HTR-8/SVneo (cell line): ENCODE results near the gene ADAMTS17.

Experiments used
- DNase-seq: peaks from one replicate; pipeline ENCODE4 v3.0.0; 2011; ENCODE audit warnings: low spot score, mixed read lengths; ENCODE audit not compliant: insufficient read length
- FAIRE-seq: peaks from 2 replicates; lab custom pipeline; 2011; peaks lifted over from hg19 to GRCh38; lab: Jason Lieb, UNC

Gene ADAMTS17

GRCh38 chr15:100278596-100279380 lies 63.0 kb downstream of the ADAMTS17 start:
- FAIRE-seq (no peak), DNase-seq (no peak)

DNA sequence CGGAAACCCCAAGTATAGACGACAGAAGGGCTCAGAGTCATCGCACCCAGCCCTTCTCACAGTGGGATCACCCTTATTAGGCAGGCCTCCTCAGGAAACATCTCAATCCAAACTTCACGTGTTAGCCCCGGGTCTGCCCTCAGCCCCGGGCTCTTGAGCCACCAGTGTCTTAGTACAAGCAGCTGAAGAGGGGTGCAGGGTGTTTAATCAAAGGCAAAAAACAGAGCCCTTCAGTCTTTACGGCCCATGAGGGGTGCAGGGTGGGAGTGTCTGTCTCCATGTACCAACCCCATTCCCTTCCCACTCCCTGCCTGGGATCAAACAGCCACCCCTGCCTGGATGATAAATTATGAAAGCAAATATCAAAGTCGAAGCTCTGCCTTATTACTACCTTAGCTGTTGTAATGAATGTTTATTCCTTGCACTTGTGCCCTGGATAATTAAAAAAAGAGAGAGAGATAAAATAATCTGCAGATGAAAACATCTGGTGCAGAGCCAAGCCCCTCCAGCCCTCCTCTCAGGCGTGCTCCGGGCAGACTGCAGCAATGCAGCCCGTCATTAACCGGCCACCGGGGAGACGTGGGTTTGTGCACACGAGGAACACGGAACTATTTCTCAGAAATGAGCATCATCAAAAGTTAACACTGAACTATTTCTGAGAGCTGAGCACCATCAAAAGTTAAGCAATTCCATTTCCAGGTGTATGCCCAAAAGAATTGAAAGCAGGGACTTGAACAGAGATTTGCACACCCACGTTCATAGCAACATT lies 64.5 kb downstream of the ADAMTS17 start:
- FAIRE-seq (no peak), DNase-seq (no peak)

DNA sequence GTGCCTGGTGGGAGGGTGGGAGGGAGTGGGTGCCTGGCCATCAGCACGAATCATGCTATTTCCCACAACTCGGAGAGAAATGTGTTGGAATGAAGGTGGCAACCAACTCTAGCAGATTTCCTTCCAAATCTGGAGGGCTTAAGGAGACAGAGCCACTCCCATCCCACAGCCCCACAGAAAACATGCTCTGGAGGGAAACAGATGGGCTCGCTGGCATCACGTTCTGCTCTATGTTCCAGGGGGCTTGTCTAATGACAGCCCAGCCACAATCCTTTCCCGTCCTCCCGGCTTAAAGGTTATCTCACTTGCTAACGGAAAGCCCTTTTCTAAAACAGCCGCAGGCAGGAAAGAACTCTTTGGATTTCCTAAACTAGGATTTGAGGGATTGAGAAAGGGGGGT lies 65.3 kb downstream of the ADAMTS17 start:
- FAIRE-seq (no peak), DNase-seq (no peak)

- DNase-seq (no peak), FAIRE-seq (no peak)
Observed at GRCh38 chr15:100275641-100276040, 66.1 kb downstream of the ADAMTS17 start.

DNA sequence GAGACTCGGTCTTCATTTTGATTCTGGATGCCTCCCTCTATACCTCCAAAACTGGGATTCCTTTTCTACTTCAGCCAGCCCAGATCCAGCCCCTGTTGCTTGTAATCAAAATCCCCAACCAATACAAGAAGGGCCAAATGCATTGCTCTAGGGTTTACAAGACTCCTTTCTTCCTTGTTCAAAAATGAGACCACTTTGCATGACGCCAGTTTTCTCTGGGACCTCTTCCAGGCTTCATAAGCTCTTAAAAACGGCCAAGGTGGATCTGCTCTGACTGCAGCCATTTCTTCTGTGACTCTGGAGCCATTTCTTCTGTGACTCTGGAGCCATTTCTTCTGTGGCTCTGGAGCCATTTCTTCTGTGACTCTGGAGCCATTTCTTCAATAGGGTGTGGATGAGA lies 71.9 kb downstream of the ADAMTS17 start:
- no peak for FAIRE-seq
- no peak for DNase-seq

GRCh38 chr15:100266166-100266565 lies 75.6 kb downstream of the ADAMTS17 start:
- DNase-seq (no peak), FAIRE-seq (no peak)

- no peak for FAIRE-seq
- DNase-seq, result no peak
Observed at GRCh38 chr15:100265641-100266035, 76.1 kb downstream of the ADAMTS17 start.

DNA sequence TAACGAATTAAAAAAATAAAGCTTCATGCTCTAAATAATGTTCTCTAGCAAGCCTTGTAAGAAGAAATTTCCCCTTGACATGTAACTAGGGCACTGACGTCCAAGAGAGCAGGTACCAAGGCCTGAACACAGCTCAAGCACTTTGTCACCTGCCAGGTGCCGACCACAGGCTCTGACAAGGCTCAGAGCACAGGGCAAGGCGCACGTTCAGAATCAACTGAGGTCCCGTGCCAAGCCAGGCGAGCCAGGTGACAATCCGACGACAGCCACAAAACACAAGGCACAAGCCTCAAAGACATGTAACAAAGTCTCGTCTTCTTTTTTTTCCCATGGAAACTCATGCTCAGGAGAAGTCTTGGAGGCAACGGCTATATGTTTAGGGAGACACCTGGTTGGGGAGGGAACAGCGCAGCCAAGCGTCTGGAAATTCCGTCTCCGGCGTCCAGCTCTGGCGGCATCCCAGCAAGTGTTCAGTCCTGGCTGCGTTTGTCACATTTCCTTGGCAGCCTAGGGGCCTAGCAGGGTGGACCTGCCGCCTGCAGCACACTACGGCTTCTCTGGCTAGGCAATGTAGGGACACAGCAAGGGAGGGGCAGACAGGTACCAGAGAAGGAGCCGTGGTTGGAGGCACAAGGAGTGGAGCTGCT lies 76.7 kb downstream of the ADAMTS17 start:
- FAIRE-seq, result no peak
- DNase-seq, result no peak

DNA sequence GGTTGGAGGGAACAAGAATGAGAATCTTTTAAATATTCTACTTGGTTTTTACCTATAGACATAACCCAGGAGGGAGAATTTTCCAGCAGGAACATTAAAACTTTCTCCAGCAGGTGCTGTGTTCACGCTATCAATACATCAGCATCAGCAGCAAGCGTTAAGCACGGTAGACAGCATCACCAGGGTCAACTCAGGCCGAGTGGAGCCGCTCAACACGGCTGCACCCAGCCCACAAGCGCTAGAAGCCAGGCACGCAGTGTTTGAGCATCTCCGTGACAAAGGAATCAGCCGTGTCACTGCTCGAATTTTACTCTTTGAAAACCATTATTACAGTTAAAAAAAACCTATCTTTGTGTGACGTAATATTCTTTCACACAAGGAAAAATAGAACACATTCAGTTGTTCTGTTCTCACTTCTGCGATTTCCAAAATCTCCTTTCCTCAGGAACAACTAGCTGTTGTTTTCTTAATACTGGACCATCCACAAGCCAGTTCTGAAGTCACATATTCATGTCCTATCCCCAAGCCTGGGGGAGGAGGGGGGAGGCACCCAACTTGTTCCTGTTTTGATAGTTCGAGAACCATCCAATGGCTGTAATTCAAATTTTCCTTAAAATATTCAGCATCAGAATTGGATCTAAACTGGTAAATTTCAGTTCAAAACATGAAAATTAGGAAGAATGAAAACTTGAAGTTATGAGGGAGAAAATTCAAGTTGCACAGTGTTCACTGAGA lies 77.9 kb downstream of the ADAMTS17 start:
- no peak for DNase-seq
- no peak for FAIRE-seq

GRCh38 chr15:100263031-100263430 lies 78.7 kb downstream of the ADAMTS17 start:
- FAIRE-seq (no peak), DNase-seq (no peak)

DNA sequence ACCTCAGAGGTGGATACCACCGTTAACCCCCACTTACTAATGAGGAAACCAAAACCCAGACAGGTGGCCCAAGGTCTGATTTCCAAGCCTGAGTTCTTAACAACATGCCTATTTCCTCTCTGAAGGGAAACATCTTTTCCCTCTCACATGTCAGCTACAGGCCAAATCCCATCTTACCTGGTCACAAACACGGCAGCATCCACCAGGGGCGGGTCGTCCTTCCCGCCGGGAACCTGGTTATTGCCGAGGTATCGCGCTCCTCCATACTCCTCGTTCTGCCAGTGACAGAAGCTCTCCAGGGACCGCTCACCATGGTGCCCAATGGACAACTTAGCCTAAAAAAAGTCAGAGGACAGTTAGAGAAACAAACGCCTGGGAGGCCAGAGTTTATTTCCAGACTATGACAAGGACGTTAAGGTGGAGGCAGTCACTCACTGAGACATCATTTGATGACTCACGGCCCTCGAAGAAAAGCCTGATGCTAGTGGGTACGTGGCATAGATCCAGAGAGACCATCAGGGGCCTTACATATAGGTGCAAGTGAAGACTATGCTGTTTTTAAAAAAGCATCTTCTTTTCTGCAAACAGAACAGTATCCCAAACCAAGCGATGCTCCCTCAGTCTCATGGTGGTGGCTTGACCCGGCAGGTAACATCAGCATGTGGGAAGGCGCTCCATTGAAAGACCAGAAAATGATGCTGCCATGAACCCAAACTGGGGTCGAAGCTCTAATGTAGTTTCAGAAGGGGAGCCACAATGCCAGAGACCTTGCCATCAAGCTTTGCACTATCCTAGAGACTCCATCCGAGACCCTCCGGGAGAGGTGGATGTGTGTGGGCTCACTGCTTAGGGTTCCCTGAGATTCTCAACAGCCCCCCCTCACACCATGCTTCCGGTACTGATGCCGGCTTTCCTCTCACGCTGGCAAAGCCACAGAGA lies 80.2 kb downstream of the ADAMTS17 start:
- DNase-seq (no peak), FAIRE-seq (no peak)

DNA sequence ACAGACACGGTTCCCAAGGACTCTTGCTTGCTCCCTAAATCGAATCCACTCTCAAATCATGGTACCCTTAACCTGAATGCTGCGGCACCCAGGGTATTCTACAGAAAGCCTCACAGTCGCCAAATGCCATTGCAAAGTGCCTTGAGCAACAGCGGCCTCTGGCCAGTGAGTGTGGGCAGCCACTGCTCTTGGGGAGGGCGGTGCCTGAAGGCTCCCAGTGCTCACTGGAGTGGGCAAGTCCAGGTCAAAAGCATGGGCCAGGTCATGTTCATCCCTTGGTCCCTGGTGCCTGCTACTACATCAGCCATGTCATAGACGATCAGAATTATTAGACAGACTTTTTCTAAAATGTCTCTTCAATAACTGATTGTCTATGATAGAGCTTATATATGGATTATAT lies 82.5 kb downstream of the ADAMTS17 start:
- no peak for FAIRE-seq
- no peak for DNase-seq

DNA sequence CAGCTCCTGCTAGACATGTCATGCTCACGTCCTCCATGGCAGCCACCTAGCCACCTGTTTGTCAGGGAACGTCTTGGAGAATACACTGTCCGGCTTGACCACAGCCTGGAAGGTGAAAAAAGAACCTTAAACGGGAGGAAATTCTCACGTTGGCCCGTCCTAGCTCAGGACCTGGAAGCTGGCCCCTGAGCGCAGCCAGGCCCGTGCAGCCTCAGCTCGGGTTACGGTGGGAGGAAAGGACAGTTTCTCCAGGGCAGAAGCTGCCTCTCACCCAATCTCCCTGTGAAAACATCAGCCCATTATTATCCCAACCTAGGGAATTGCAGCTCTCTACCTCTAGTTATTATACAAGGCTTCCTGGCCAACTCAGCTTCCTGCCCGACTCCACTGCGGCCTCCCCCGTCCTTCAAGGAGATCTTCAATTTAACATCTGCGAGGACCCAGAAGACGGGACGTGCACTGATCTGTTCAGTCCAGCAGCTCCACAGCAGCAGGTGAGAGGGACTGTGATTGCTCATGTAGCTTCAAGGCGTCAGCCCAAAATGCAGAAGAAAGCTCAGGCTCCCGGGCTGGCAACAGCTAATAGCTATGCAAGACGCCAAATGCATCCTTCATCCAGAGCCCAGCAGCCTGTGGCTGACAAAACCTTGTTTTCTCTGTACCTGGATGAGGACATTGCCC lies 84.7 kb downstream of the ADAMTS17 start:
- DNase-seq (no peak), FAIRE-seq (no peak)

- DNase-seq (no peak), FAIRE-seq (no peak)
Observed at GRCh38 chr15:100256101-100256969, 85.4 kb downstream of the ADAMTS17 start.

DNA sequence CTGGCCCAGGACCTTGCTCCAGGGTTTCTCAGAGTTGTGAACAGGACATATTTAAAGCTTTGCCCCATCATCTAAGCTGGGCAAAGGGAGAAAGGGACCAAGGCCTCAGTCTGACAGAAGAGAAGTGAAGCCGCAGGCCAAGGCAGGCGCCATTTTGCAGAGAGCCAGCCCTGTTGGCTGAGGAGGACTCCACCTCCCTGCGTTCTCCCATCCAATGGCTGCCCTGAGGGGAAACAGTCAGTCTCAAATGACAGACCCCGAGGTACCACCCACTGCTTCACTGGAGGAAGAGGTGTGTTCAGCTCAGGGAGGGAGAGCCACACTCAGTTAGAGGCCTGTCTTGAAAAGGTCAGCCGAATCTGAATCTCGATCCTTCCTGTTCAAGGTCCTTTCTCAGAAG lies 86.1 kb downstream of the ADAMTS17 start:
- DNase-seq, result no peak
- FAIRE-seq, result no peak

- no peak for FAIRE-seq
- no peak for DNase-seq
Observed at GRCh38 chr15:100254691-100255090, 87.1 kb downstream of the ADAMTS17 start.

DNA sequence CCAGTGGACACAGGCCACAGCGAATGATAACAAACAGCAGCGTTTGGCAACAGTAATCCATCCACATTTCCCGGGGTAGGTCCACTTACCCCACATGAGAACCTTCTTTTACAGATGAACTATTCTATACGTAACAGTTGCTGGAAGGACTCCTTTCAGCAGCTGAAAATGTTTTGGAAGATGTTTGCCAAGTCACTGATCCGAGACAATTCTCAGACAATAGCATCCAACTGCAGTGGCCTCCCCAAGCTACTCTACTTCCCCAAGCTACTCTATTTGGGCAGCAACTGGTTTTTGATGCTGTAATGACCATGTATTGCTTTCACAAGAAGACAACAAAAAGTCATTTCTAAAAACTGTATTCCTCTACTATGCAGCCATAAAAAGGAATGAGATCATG lies 87.5 kb downstream of the ADAMTS17 start:
- FAIRE-seq (no peak), DNase-seq (no peak)

GRCh38 chr15:100253640-100254039 lies 88.1 kb downstream of the ADAMTS17 start:
- FAIRE-seq (no peak), DNase-seq (no peak)
